GM18511 (cell line): ENCODE data around the gene PCDHB10.
"Not testable (repeated sequence)": the region's sequence is repeated elsewhere in the genome, so short reads cannot be mapped to it uniquely, and the experiment has no call there.

ENCODE experiments used
- ATAC-seq: cut with Tn5 transposase; IDR thresholded peaks from one replicate; pipeline ENCODE4 v1.9.1; 2021; ENCODE audit warnings: mild to moderate bottlenecking, moderate library complexity; ENCODE audit not compliant: unreplicated experiment

PCDHB10 gene

DNA sequence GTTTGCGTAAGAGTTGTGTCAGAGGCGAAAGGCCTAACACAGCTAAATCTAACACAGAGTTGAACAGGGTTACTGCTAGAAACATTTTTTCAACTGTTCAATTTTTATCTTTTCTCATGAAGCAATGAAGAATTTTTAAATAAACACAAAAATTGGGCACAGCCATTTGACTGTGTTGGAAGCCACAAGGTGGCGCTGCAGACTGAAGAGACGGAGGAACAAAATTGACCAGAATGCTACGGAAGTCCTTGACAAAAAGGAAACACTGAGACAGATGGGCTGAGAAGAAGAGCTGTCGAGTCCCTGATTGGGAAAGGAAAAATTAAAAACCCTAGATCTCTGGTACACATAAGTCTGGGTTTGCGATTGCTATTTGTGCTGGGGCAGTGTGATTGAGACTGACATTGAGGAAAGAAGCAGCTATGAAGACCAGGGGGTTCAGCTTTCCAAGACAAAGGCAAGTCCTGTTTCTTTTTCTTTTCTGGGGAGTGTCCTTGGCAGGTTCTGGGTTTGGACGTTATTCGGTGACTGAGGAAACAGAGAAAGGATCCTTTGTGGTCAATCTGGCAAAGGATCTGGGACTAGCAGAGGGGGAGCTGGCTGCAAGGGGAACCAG, 5.1 kb upstream of the PCDHB10 start, which contains the start of gene PCDHB9:
Gene PCDHB9 (plus strand): TSS at position 265 of the 616 bp plus-strand sequence. CDS start 158 bp downstream, at position 423.
- no peak for ATAC-seq

DNA sequence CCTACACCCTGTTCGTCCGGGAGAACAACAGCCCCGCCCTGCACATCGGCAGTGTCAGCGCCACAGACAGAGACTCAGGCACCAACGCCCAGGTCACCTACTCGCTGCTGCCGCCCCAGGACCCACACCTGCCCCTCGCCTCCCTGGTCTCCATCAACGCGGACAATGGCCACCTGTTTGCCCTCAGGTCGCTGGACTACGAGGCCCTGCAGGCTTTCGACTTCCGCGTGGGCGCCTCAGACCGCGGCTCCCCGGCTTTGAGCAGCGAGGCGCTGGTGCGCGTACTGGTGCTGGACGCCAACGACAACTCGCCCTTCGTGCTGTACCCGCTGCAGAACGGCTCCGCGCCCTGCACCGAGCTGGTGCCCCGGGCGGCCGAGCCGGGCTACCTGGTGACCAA, 3.5 kb upstream of the PCDHB10 start:
- ATAC-seq = not testable (repeated sequence)

DNA sequence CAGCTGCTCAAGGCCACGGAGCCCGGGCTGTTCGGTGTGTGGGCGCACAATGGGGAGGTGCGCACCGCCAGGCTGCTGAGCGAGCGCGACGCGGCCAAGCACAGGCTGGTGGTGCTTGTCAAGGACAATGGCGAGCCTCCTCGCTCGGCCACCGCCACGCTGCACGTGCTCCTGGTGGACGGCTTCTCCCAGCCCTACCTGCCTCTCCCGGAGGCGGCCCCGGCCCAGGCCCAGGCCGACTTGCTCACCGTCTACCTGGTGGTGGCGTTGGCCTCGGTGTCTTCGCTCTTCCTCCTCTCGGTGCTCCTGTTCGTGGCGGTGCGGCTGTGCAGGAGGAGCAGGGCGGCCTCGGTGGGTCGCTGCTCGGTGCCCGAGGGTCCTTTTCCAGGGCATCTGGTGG, 3.0 kb upstream of the PCDHB10 start:
- not testable (repeated sequence) for ATAC-seq

DNA sequence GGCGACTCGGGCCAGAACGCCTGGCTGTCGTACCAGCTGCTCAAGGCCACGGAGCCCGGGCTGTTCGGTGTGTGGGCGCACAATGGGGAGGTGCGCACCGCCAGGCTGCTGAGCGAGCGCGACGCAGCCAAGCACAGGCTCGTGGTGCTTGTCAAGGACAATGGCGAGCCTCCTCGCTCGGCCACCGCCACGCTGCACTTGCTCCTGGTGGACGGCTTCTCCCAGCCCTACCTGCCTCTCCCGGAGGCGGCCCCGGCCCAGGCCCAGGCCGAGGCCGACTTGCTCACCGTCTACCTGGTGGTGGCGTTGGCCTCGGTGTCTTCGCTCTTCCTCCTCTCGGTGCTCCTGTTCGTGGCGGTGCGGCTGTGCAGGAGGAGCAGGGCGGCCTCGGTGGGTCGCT, 2.2 kb downstream of the PCDHB10 start:
- ATAC-seq = not testable (repeated sequence)

GRCh38 chr5:141196363-141196762, 4.2 kb downstream of the PCDHB10 start:
- ATAC-seq = no peak

- no peak for ATAC-seq
These were observed 7.4 kb downstream of the PCDHB10 start, which contains the start of gene PCDHB11 for GRCh38 chr5:141199359-141200235. Gene PCDHB11, plus strand, starts transcription at chr5:141199627. Its CDS starts 148 bp downstream, at chr5:141199775.

DNA sequence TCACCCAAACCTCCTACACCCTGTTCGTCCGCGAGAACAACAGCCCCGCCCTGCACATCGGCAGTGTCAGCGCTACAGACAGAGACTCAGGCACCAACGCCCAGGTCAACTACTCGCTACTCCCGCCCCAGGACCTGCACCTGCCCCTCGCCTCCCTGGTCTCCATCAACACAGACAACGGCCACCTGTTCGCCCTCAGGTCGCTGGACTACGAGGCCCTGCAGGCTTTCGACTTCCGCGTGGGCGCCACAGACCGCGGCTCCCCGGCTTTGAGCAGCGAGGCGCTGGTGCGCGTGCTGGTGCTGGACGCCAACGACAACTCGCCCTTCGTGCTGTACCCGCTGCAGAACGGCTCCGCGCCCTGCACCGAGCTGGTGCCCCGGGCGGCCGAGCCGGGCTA, 9.0 kb downstream of the PCDHB10 start:
- not testable (repeated sequence) for ATAC-seq

DNA sequence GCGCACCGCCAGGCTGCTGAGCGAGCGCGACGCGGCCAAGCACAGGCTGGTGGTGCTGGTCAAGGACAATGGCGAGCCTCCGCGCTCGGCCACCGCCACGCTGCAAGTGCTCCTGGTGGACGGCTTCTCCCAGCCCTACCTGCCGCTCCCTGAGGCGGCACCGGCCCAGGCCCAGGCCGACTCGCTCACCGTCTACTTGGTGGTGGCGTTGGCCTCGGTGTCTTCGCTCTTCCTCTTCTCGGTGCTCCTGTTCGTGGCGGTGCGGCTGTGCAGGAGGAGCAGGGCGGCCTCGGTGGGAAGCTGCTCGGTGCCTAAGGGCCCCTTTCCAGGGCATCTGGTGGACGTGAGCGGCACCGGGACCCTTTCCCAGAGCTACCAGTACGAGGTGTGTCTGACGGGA, 9.5 kb downstream of the PCDHB10 start:
- ATAC-seq = not testable (repeated sequence)

DNA sequence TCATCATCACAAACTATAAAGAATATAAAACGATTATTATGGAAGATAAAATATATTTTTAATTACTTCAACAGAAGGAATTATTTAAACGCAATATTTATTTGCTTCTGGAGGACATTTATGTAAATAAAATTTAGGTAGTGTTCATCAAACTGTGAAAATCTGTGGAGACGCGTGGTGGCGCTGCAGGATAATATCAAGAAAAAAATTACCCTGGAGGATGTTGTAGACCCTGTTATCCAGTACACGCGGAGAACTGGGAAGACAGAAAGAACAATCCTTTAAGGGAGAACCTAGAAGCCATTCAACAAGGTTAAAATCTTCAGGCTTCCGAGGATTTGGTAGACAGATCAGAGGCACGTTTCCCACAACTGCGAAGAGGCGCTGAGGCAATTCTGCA, 16.3 kb downstream of the PCDHB10 start, which contains the start of gene PCDHB12:
Gene PCDHB12 (plus strand): TSS at position 242 of the 400 bp plus-strand sequence. CDS start 189 bp downstream, outside the sequence.
- no peak for ATAC-seq

DNA sequence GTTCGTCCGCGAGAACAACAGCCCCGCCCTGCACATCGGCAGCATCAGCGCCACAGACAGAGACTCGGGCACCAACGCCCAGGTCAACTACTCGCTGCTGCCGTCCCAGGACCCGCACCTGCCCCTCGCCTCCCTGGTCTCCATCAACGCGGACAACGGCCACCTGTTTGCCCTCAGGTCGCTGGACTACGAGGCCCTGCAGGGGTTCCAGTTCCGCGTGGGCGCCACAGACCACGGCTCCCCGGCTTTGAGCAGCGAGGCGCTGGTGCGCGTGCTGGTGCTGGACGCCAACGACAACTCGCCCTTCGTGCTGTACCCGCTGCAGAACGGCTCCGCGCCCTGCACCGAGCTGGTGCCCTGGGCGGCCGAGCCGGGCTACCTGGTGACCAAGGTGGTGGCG, 18.1 kb downstream of the PCDHB10 start:
- ATAC-seq = not testable (repeated sequence)

DNA sequence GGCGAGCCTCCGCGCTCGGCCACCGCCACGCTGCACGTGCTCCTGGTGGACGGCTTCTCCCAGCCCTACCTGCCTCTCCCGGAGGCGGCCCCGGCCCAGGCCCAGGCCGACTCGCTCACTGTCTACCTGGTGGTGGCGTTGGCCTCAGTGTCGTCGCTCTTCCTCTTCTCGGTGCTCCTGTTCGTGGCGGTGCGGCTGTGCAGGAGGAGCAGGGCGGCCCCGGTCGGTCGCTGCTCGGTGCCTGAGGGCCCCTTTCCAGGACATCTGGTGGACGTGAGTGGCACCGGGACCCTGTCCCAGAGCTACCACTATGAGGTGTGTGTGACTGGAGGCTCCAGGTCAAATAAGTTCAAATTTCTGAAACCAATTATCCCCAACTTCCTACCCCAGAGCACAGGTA, 18.7 kb downstream of the PCDHB10 start:
- ATAC-seq = not testable (repeated sequence)

DNA sequence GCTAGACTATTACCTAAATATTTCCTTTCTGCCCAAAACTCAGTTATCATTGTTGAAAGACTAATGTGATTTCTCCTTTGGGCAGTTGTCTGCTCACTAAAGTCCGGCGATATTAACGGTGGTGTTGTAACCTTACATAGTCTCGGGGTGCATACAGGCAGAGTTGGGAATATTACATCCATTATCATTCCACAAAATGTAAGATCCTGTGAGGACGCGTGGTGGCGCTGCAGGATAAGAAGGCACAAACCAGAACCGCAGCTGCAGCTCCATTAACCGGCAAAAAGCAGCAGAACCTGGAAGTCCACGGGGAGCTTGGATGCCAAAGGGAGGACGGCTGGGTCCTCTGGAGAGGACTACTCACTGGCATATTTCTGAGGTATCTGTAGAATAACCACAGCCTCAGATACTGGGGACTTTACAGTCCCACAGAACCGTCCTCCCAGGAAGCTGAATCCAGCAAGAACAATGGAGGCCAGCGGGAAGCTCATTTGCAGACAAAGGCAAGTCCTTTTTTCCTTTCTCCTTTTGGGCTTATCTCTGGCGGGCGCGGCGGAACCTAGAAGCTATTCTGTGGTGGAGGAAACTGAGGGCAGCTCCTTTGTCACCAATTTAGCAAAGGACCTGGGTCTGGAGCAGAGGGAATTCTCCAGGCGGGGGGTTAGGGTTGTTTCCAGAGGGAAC, 21.6 kb downstream of the PCDHB10 start, which contains the start of gene PCDHB13:
Gene PCDHB13 (plus strand): TSS at position 264 of the 684 bp plus-strand sequence. CDS start 205 bp downstream, at position 469.
- not testable (repeated sequence) for ATAC-seq

DNA sequence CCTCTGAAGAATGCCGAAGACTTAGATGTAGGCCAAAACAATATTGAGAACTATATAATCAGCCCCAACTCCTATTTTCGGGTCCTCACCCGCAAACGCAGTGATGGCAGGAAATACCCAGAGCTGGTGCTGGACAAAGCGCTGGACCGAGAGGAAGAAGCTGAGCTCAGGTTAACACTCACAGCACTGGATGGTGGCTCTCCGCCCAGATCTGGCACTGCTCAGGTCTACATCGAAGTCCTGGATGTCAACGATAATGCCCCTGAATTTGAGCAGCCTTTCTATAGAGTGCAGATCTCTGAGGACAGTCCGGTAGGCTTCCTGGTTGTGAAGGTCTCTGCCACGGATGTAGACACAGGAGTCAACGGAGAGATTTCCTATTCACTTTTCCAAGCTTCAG, 22.4 kb downstream of the PCDHB10 start:
- not testable (repeated sequence) for ATAC-seq

- not testable (repeated sequence) for ATAC-seq
These were observed 23.4 kb downstream of the PCDHB10 start for GRCh38 chr5:141215504-141215903.

DNA sequence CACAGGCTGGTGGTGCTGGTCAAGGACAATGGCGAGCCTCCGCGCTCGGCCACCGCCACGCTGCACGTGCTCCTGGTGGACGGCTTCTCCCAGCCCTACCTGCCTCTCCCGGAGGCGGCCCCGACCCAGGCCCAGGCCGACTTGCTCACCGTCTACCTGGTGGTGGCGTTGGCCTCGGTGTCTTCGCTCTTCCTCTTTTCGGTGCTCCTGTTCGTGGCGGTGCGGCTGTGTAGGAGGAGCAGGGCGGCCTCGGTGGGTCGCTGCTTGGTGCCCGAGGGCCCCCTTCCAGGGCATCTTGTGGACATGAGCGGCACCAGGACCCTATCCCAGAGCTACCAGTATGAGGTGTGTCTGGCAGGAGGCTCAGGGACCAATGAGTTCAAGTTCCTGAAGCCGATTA, 23.9 kb downstream of the PCDHB10 start:
- ATAC-seq = not testable (repeated sequence)

GRCh38 chr5:141223112-141223783, 31.1 kb downstream of the PCDHB10 start, which contains the start of gene PCDHB14:
Gene PCDHB14, plus strand, starts transcription at chr5:141223343. Its CDS starts 163 bp downstream, at chr5:141223506.
- no peak for ATAC-seq

DNA sequence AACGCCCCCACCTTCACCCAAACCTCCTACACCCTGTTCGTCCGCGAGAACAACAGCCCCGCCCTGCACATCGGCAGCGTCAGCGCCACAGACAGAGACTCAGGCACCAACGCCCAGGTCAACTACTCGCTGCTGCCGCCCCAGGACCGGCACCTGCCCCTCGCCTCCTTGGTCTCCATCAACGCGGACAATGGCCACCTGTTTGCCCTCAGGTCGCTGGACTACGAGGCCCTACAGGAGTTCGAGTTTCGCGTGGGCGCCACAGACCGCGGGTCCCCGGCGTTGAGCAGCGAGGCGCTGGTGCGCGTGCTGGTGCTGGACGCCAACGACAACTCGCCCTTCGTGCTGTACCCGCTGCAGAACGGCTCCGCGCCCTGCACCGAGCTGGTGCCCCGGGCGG, 32.7 kb downstream of the PCDHB10 start:
- ATAC-seq = not testable (repeated sequence)

DNA sequence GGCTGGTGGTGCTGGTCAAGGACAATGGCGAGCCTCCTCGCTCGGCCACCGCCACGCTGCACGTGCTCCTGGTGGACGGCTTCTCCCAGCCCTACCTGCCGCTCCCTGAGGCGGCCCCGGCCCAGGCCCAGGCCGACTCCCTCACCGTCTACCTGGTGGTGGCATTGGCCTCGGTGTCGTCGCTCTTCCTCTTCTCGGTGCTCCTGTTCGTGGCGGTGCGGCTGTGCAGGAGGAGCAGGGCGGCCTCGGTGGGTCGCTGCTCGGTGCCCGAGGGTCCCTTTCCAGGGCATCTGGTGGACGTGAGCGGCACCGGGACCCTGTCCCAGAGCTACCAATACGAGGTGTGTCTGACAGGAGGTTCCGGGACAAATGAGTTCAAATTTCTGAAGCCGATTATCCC, 33.3 kb downstream of the PCDHB10 start:
- not testable (repeated sequence) for ATAC-seq

DNA sequence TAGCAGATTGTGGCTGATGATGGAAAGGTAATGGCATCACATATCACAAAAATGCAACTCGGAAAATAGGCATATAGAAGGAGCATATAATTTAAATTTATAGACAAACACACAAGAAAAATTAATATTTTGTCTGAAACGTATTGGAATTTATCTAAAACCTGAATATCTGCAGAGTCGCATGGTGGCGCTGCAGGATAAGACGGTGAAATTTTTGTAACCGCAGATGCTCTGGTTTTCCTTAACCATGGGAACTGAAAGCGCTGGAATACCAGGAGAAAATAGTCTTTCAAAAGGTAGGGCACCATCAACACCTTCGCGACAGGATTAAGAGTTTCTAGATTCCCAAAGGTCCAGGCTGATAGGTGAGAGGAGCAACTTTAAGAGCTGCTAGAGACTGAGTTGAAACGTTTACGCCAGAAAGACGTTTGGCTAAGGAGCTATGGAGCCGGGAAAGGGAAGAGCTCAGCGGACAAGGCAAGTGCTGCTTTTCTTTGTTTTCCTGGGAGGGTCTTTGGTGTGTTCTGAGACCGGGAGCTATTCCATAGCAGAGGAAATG, 42.0 kb downstream of the PCDHB10 start:
- ATAC-seq = no peak

- not testable (repeated sequence) for ATAC-seq
These were observed 43.8 kb downstream of the PCDHB10 start for GRCh38 chr5:141235922-141236321.
